HL-60 (cell line): Measurements from ENCODE around the gene SMOC1.
A peak's percentile ranks its signal among the peaks of the same experiment; 100 is the strongest.

Experiments used
- CTCF ChIP-seq: IDR thresholded peaks from one replicate; pipeline ENCODE4 v1.5.1; 2011; ENCODE audit warnings: low read length, control low read depth, inconsistent platforms; ENCODE audit not compliant: insufficient read depth
- GABPA ChIP-seq: IDR thresholded peaks from 2 replicates; pipeline ENCODE4 v1.6.1; 2012; ENCODE audit warnings: low read depth
- POLR2AphosphoS5 ChIP-seq: IDR thresholded peaks from 2 replicates; pipeline ENCODE4 v1.6.1; 2012; ENCODE audit warnings: low read depth
- REST ChIP-seq: IDR thresholded peaks from 2 replicates; pipeline ENCODE4 v1.6.1; 2012; ENCODE audit warnings: low read depth; ENCODE audit not compliant: insufficient replicate concordance

DNA sequence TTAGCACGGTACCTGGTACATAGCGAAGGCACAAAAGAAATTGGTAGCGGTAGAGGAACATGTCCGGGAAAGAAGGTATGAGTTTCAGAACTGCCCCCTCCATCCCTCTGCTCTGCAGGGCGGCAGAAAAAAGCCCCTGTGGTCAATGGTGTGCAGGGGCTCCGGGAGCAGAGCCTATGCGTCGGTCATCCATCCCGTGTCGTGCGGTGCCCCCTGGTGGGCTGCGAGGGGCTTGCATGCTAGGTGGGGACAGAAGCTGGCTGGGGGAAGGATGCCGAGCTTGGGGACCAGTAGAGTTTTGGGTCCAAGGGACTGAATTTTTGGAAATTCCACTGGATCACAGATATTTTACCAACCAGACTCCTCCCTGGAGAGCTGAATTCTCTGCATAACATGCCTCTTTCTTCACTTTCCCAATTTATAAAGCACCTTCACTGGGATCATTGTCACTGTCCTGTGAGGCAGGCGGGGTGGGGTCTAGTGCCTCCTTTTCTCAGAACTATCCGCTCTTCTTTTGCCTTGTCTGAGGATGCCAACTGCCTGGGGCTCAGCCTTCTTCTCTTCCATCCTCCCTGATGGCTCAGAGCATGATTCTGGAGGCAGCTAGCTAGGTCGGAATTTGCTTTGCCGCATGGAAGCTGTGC, 148.7 kb downstream of the SMOC1 start:
- TF ChIP-seq REST: no peak
- peak; percentile 44 for TF ChIP-seq CTCF
- no peak for TF ChIP-seq GABPA
- TF ChIP-seq POLR2AphosphoS5: no peak
